ENCODE measurements around the gene C1QTNF4.

C1QTNF4 gene

DNA sequence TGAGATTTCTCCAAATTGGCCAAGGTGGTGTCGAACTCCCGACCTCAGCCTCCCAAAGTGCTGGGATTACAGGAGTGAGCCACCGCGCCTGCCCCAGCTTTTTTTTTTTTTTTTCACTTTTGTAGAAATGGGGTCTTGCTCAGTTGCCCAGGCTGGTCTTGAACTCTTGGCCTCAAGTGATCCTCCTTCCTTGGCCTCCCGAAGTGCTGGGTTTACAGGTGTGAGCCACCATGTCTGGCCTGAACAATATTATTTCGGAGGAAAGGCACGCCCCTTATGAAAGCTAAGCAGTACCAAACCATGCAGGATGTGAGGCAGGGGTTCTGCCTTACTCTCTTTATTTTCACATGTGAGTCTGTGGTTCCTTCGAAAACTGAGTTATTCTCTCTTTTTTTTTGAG lies 32.0 kb upstream of the C1QTNF4 start:
- TF ChIP-seq CTCF (IDR thresholded peaks at IDR 0.05; ENCODE audit: low read length, missing control alignments) = no peak
- H3K4me3 ChIP-seq (replicated peaks; ENCODE audit: low read depth, low read length) = no peak overlapping the region
- DNase-seq (ENCODE audit: low read depth) = no peak

- TF ChIP-seq CTCF (IDR thresholded peaks at IDR 0.05; ENCODE audit: low read length, missing control alignments) = no peak
- no peak for DNase-seq (ENCODE audit: low read depth)
- H3K4me3 ChIP-seq (replicated peaks; ENCODE audit: low read depth, low read length) = no peak overlapping the region
Observed at GRCh38 chr11:47620836-47621378, 26.7 kb upstream of the C1QTNF4 start.

GRCh38 chr11:47617417-47617809 lies 23.2 kb upstream of the C1QTNF4 start:
- peak; percentile 34 for DNase-seq (ENCODE audit: low read depth)
- no peak overlapping the region for H3K4me3 ChIP-seq (replicated peaks; ENCODE audit: low read depth, low read length)
- no peak for TF ChIP-seq CTCF (IDR thresholded peaks at IDR 0.05; ENCODE audit: low read length, missing control alignments)

GRCh38 chr11:47616726-47617416 lies 22.7 kb upstream of the C1QTNF4 start:
- TF ChIP-seq CTCF (IDR thresholded peaks at IDR 0.05; ENCODE audit: low read length, missing control alignments) = peak; percentile 98
- H3K4me3 ChIP-seq (replicated peaks; ENCODE audit: low read depth, low read length) = no peak overlapping the region
- peak; percentile 87 for DNase-seq (ENCODE audit: low read depth)

DNA sequence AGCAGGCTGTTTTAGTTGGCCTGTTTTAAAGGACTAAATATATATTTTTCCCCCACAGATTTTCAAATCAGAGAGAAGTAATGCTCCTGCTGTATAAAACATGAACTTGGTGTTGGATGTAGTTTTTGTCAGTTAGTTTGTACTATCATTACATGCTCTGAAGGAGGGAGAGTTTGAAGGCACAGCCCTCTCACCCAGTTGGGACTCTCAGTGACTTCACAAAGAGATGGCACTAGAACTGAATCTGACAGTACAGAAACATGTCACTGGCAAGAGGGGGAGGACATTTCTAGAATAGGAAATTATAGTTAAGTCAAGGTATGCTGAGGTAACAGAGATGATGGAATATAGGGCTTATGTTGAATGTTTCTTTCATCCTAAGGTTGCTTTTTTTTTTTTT lies 21.0 kb upstream of the C1QTNF4 start:
- no peak for TF ChIP-seq CTCF (IDR thresholded peaks at IDR 0.05; ENCODE audit: low read length, missing control alignments)
- no peak overlapping the region for H3K4me3 ChIP-seq (replicated peaks; ENCODE audit: low read depth, low read length)
- no peak for DNase-seq (ENCODE audit: low read depth)

- no peak for TF ChIP-seq CTCF (IDR thresholded peaks at IDR 0.05; ENCODE audit: low read length, missing control alignments)
- no peak overlapping the region for H3K4me3 ChIP-seq (replicated peaks; ENCODE audit: low read depth, low read length)
- DNase-seq (ENCODE audit: low read depth) = no peak
Observed at GRCh38 chr11:47611348-47611794, 17.2 kb upstream of the C1QTNF4 start.

- DNase-seq (ENCODE audit: low read depth) = no peak
- no peak for TF ChIP-seq CTCF (IDR thresholded peaks at IDR 0.05; ENCODE audit: low read length, missing control alignments)
- H3K4me3 ChIP-seq (replicated peaks; ENCODE audit: low read depth, low read length) = no peak overlapping the region
Observed at GRCh38 chr11:47609675-47610074, 15.5 kb upstream of the C1QTNF4 start.

Measured in fibroblast of pulmonary artery (primary cell).